ENCODE results near the gene CLDN14.

Gene CLDN14

DNA sequence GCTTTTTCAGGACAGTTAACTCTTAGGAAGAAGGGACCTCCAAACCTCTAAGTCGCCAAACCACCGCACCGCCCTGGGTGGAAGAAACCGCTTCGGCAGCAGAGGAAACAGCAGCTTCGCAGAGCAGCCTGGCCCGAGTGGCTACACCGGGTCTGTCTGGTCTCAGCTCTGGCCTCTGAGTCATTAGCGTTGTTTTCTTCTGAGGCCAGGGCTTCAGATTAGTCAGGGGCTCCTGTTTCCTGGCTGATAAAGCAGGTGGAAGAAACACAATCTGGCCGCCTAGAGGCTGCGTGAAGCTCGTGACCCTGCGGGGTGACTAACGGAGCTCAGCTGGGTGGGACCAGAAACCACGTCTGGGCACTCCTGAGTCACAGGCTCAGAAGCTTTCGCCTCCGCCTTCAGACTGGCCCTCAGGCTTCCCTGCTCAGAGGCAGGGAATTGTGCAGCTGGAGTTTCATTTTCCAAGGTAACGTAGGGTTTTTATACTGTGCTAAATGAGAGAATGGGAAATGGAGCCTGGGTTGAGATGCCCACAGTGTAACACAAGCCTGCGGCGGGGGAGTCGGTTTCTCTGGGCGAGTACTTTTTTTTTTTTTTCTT, 49.9 kb downstream of the CLDN14 start:
- Histone ChIP-seq H3K4me2 (ENCODE audit: low read length) (peak overlapping the region; percentile 94), H3K4me3 (ENCODE audit: low read length) (peak overlapping the region; percentile 64), H3K27me3 (ENCODE audit: control insufficient read depth, insufficient read depth, low read length) (no peaks in the 10 kb centered on the region), H3K36me3 (ENCODE audit: insufficient read depth, low read length) (no peaks in the 10 kb centered on the region), H3K9ac (ENCODE audit: low read depth, low read length) (peak overlapping the region; percentile 73), H3K4me1 (ENCODE audit: control insufficient read depth, insufficient read depth, low read length) (peaks cover 28% of the 10 kb centered on the region), H3K9me3 (replicated peaks; ENCODE audit: low read length) (no peaks in the 10 kb centered on the region)

- Histone ChIP-seq H3K9ac (ENCODE audit: low read depth, low read length) (peak overlapping the region; percentile 73), H3K4me1 (ENCODE audit: control insufficient read depth, insufficient read depth, low read length) (peaks cover 28% of the 10 kb centered on the region), H3K4me2 (ENCODE audit: low read length) (peak overlapping the region; percentile 72), H3K9me3 (replicated peaks; ENCODE audit: low read length) (no peaks in the 10 kb centered on the region), H3K4me3 (ENCODE audit: low read length) (no peak overlapping the region), H3K27me3 (ENCODE audit: control insufficient read depth, insufficient read depth, low read length) (no peaks in the 10 kb centered on the region), H3K36me3 (ENCODE audit: insufficient read depth, low read length) (no peaks in the 10 kb centered on the region)
Observed at GRCh38 chr21:36428761-36429432, 51.0 kb downstream of the CLDN14 start.

DNA sequence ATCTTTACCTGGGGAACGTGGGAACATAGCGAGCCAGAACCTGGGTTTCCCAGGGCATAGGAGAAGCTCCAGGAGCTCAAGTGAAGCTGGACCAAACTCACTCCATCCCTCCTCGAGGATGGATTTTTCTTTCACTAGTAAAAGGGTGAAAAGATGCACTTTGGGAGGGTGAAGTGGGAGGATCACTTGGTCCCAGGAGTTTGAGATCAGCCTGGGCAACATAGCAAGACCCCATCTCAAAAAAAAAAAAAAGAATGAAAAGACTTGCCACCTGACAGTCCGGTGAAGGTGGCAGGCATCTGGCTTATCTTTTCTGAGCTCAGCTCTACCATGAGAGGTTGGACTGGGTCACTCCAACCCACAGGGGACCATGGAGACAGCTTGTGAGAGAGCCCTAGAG, 52.4 kb downstream of the CLDN14 start:
- H3K27me3 ChIP-seq (ENCODE audit: control insufficient read depth, insufficient read depth, low read length) = no peaks in the 10 kb centered on the region
- no peaks in the 10 kb centered on the region for H3K9me3 ChIP-seq (replicated peaks; ENCODE audit: low read length)
- H3K4me3 ChIP-seq (ENCODE audit: low read length) = no peak overlapping the region
- no peaks in the 10 kb centered on the region for H3K36me3 ChIP-seq (ENCODE audit: insufficient read depth, low read length)
- no peak overlapping the region for H3K9ac ChIP-seq (ENCODE audit: low read depth, low read length)
- H3K4me2 ChIP-seq (ENCODE audit: low read length) = no peak overlapping the region
- peaks cover 28% of the 10 kb centered on the region for H3K4me1 ChIP-seq (ENCODE audit: control insufficient read depth, insufficient read depth, low read length)

DNA sequence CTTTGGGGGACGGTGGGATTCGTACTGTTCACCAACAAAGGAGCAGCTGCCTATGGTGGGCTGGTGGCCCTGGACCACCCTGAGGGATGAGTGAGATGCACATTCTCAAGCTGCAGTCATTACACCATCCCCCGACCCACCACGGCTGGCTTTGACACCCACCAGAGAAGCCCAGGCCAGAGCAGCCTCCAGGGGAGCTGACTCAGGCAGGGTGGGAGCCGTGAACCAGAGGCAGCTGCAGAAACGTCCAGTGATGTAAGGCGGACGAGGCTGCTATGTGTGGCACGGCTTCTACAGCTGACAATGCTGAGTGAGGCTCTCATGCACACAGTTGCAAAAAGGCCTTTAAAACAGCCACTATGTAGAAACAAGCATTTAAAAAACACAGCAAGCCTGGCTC, 54.6 kb downstream of the CLDN14 start:
- Histone ChIP-seq H3K27me3 (ENCODE audit: control insufficient read depth, insufficient read depth, low read length) (no peaks in the 10 kb centered on the region), H3K9ac (ENCODE audit: low read depth, low read length) (no peak overlapping the region), H3K36me3 (ENCODE audit: insufficient read depth, low read length) (no peaks in the 10 kb centered on the region), H3K4me2 (ENCODE audit: low read length) (no peak overlapping the region), H3K9me3 (replicated peaks; ENCODE audit: low read length) (no peaks in the 10 kb centered on the region), H3K4me1 (ENCODE audit: control insufficient read depth, insufficient read depth, low read length) (peaks cover 14% of the 10 kb centered on the region), H3K4me3 (ENCODE audit: low read length) (no peak overlapping the region)

- peaks cover 12% of the 10 kb centered on the region for H3K4me1 ChIP-seq (ENCODE audit: control insufficient read depth, insufficient read depth, low read length)
- no peaks in the 10 kb centered on the region for H3K27me3 ChIP-seq (ENCODE audit: control insufficient read depth, insufficient read depth, low read length)
- H3K9me3 ChIP-seq (replicated peaks; ENCODE audit: low read length) = no peaks in the 10 kb centered on the region
- no peak overlapping the region for H3K4me2 ChIP-seq (ENCODE audit: low read length)
- no peak overlapping the region for H3K4me3 ChIP-seq (ENCODE audit: low read length)
- no peak overlapping the region for H3K9ac ChIP-seq (ENCODE audit: low read depth, low read length)
- no peaks in the 10 kb centered on the region for H3K36me3 ChIP-seq (ENCODE audit: insufficient read depth, low read length)
Observed at GRCh38 chr21:36424592-36424991, 55.3 kb downstream of the CLDN14 start.

GRCh38 chr21:36423771-36424433, 56.0 kb downstream of the CLDN14 start:
- Histone ChIP-seq H3K4me2 (ENCODE audit: low read length) (no peak overlapping the region), H3K9me3 (replicated peaks; ENCODE audit: low read length) (no peaks in the 10 kb centered on the region), H3K36me3 (ENCODE audit: insufficient read depth, low read length) (no peaks in the 10 kb centered on the region)

GRCh38 chr21:36422279-36423098, 57.4 kb downstream of the CLDN14 start:
- Histone ChIP-seq H3K4me3 (ENCODE audit: low read length) (no peak overlapping the region), H3K27me3 (ENCODE audit: control insufficient read depth, insufficient read depth, low read length) (no peaks in the 10 kb centered on the region), H3K9ac (ENCODE audit: low read depth, low read length) (no peak overlapping the region), H3K9me3 (replicated peaks; ENCODE audit: low read length) (no peaks in the 10 kb centered on the region), H3K36me3 (ENCODE audit: insufficient read depth, low read length) (no peaks in the 10 kb centered on the region), H3K4me1 (ENCODE audit: control insufficient read depth, insufficient read depth, low read length) (no peaks in the 10 kb centered on the region), H3K4me2 (ENCODE audit: low read length) (no peak overlapping the region)

More at GRCh38 chr21:36423771-36424433, 56.0 kb downstream of the CLDN14 start:
- Histone ChIP-seq H3K27me3 (ENCODE audit: control insufficient read depth, insufficient read depth, low read length) (no peaks in the 10 kb centered on the region), H3K4me1 (ENCODE audit: control insufficient read depth, insufficient read depth, low read length) (peaks cover 5% of the 10 kb centered on the region), H3K9ac (ENCODE audit: low read depth, low read length) (no peak overlapping the region), H3K4me3 (ENCODE audit: low read length) (no peak overlapping the region)

DNA sequence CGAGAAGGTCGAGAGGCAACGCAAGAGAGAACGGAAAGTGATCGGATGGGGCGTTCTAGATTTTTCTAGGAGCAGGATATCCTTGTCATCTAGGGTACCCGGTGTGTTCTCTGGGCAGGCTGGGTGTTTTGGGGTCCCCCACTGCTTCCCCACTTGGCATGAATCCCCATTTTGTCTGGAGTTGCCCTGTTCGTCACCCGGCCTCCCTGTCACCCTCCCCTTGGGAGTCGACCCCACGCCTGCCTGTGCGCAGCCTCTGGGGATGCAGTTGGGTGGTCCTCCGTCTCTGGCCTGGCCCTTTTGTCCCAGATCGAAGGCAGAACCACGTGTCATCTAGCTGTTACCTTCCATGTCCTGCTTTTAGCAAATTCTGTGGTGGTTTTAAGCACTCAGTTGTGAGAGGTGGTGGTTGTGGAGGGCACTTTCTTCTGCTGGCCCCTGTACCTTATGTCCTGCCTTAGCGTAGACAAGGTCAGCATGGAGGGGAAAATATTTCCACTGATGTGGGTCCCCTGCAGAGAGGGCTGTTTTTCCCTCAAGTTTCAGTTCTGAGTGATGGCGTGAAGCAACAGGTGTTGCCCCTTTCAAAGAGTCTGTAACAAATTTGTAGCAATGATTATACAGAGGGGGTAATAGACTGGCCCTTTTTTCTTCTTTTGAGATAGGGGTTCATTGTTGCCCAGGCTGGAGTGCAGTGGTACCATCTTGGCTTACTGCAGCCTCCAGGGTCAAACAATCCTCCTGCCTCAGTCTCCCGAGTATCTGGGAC, 59.2 kb downstream of the CLDN14 start:
- H3K4me1 ChIP-seq (ENCODE audit: control insufficient read depth, insufficient read depth, low read length) = no peaks in the 10 kb centered on the region
- H3K36me3 ChIP-seq (ENCODE audit: insufficient read depth, low read length) = no peaks in the 10 kb centered on the region
- no peaks in the 10 kb centered on the region for H3K9me3 ChIP-seq (replicated peaks; ENCODE audit: low read length)
- no peak overlapping the region for H3K4me3 ChIP-seq (ENCODE audit: low read length)
- H3K4me2 ChIP-seq (ENCODE audit: low read length) = no peak overlapping the region
- H3K27me3 ChIP-seq (ENCODE audit: control insufficient read depth, insufficient read depth, low read length) = no peaks in the 10 kb centered on the region
- no peak overlapping the region for H3K9ac ChIP-seq (ENCODE audit: low read depth, low read length)

- Histone ChIP-seq H3K4me1 (ENCODE audit: control insufficient read depth, insufficient read depth, low read length) (no peaks in the 10 kb centered on the region), H3K27me3 (ENCODE audit: control insufficient read depth, insufficient read depth, low read length) (no peaks in the 10 kb centered on the region), H3K4me2 (ENCODE audit: low read length) (peak overlapping the region; percentile 47), H3K9ac (ENCODE audit: low read depth, low read length) (peak overlapping the region; percentile 20), H3K4me3 (ENCODE audit: low read length) (peak overlapping the region; percentile 5), H3K36me3 (ENCODE audit: insufficient read depth, low read length) (no peaks in the 10 kb centered on the region), H3K9me3 (replicated peaks; ENCODE audit: low read length) (no peaks in the 10 kb centered on the region)
Observed at GRCh38 chr21:36419996-36420395, 59.9 kb downstream of the CLDN14 start.

- H3K9me3 ChIP-seq (replicated peaks; ENCODE audit: low read length) = no peaks in the 10 kb centered on the region
- no peak overlapping the region for H3K9ac ChIP-seq (ENCODE audit: low read depth, low read length)
- H3K36me3 ChIP-seq (ENCODE audit: insufficient read depth, low read length) = no peaks in the 10 kb centered on the region
- H3K4me3 ChIP-seq (ENCODE audit: low read length) = no peak overlapping the region
- H3K4me1 ChIP-seq (ENCODE audit: control insufficient read depth, insufficient read depth, low read length) = no peaks in the 10 kb centered on the region
- no peaks in the 10 kb centered on the region for H3K27me3 ChIP-seq (ENCODE audit: control insufficient read depth, insufficient read depth, low read length)
- no peak overlapping the region for H3K4me2 ChIP-seq (ENCODE audit: low read length)
Observed at GRCh38 chr21:36419241-36419640, 60.7 kb downstream of the CLDN14 start.

DNA sequence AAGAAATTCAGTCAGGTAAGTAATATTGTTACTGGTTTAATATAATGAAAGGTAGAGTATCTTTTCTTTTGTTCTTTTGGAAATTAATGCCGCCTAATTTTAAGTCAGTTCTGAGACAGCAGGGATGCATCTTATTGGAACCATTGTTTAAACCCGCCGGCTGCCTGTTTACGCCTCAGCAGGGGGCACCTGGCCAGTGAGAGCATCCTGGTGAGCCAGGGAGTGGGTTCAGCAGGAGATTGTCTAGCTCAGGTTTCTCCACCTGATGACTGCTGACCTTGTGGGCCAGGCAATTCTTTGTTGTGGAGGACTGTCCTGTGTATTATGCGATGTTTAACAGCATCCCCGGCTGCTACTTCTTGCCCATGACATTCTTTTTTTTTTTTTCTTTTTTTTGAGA, 64.5 kb downstream of the CLDN14 start:
- H3K27me3 ChIP-seq (ENCODE audit: control insufficient read depth, insufficient read depth, low read length) = no peaks in the 10 kb centered on the region
- no peak overlapping the region for H3K4me3 ChIP-seq (ENCODE audit: low read length)
- no peaks in the 10 kb centered on the region for H3K4me1 ChIP-seq (ENCODE audit: control insufficient read depth, insufficient read depth, low read length)
- H3K4me2 ChIP-seq (ENCODE audit: low read length) = no peak overlapping the region
- H3K9ac ChIP-seq (ENCODE audit: low read depth, low read length) = no peak overlapping the region
- H3K9me3 ChIP-seq (replicated peaks; ENCODE audit: low read length) = no peaks in the 10 kb centered on the region
- peaks cover 11% of the 10 kb centered on the region for H3K36me3 ChIP-seq (ENCODE audit: insufficient read depth, low read length)
